Measurements from ENCODE around the gene STX1A.

DNA sequence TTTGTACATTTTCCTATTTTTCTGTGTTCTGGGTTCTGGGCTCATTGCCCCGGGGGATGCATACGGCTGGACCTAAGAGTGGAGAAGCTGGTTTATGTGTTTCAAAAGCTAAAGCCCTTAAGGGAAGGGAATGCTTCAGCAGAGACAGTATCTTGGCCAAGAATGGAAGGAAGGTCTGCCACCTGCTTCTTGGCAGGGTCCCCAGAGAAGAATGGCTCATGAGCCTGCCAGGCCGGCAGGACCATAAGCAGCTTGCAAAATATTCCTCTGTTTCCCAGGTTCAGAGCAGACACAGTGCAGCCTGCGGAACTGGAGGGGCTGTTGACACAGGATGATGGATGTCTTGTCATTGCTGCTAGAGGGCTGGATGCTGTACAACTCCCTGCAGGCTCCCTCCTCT is 26.9 kb upstream of the STX1A start:
- TF ChIP-seq EZH2 (IDR thresholded peaks at IDR 0.05; ENCODE audit: borderline replicate concordance, low read length) (no peak), CTCF (IDR thresholded peaks at IDR 0.05; ENCODE audit: low read length) (no peak)

All from OCI-LY1 (cell line).